Lower leg skin (tissue), 3 donors: Measurements from ENCODE around the gene CAMK2D.

Experiments used
- POLR2A ChIP-seq, 2 donors: fragments of 450-650 bp; IDR thresholded peaks; one replicate each; pipeline ENCODE4 v1.6.1; 2016 to 2017; ENCODE audit warnings: antibody characterized with exemption in 2 of 2, mild to moderate bottlenecking in 1 of 2, moderate library complexity in 1 of 2
- TF ChIP-seq, protein P1 (sequence below), 3 donors: fragments of 450-650 bp; IDR thresholded peaks; one replicate each; pipeline ENCODE4 v1.5.1; 2016; ENCODE audit warnings: antibody characterized with exemption in 3 of 3, mild to moderate bottlenecking in 3 of 3, moderate library complexity in 2 of 3

DNA sequence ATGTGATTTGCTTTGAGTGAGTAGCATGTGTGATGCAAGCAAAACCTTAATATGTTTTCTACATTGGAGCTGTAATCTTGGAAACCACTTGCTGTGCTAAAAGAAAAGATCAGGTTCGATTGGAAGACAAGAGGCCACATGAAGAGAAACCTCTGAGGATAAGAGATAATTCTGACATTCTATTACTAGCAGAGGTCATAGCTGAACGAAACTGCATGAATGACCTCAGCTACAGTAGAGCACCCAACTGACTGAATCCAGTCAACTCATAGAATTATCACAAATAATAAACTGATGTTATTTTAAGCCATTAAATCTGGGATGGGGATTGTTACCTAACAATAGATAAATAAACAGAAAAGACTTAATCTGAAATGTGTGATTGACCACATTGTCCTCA, 147.1 kb downstream of the CAMK2D start:
- TF ChIP-seq, protein P1, sequence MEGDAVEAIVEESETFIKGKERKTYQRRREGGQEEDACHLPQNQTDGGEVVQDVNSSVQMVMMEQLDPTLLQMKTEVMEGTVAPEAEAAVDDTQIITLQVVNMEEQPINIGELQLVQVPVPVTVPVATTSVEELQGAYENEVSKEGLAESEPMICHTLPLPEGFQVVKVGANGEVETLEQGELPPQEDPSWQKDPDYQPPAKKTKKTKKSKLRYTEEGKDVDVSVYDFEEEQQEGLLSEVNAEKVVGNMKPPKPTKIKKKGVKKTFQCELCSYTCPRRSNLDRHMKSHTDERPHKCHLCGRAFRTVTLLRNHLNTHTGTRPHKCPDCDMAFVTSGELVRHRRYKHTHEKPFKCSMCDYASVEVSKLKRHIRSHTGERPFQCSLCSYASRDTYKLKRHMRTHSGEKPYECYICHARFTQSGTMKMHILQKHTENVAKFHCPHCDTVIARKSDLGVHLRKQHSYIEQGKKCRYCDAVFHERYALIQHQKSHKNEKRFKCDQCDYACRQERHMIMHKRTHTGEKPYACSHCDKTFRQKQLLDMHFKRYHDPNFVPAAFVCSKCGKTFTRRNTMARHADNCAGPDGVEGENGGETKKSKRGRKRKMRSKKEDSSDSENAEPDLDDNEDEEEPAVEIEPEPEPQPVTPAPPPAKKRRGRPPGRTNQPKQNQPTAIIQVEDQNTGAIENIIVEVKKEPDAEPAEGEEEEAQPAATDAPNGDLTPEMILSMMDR (IDR thresholded peaks at IDR 0.05) = no peak
- no peak for TF ChIP-seq POLR2A (IDR thresholded peaks at IDR 0.05)
